Stomach (tissue), 4 donors: Measurements from ENCODE around the gene PARP8.

ENCODE experiments used
- CTCF ChIP-seq, 7 experiments: fragments of 450-650 bp in 4 of 7; fragments of 200-600 bp in 3 of 7; sonication (generic) in 3 of 7; IDR thresholded peaks; one replicate each; pipeline ENCODE4 v1.5.1; 2016 to 2019; ENCODE audit warnings: antibody characterized with exemption in 7 of 7, control low read depth in 2 of 7, mild to moderate bottlenecking in 1 of 7
- POLR2AphosphoS5 ChIP-seq, 3 donors: sonication (generic); formaldehyde crosslinking; IDR thresholded peaks; one replicate each; pipeline ENCODE4 v1.6.1; 2016; ENCODE audit warnings: antibody characterized with exemption in 3 of 3

DNA sequence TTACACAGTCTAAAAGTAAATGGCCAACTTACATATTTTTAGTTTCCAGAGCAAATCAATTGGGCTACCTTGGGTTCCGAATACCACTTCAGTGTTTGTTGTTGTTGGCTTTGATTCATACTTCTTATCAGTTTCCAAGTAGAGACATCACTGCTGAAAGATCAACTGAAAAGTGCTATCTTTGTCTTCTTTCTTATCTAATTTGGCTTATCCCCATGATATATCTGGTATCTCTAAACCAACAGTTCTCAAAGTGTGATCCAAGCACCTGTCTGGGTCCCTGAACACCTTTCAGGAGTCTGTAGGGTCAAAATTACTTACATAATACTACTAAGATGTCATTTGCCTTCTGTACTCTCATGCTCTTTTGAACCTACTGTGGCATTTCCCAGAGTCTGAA lies 200.0 kb downstream of the PARP8 start:
- TF ChIP-seq CTCF (IDR thresholded peaks at IDR 0.05) (no peak), POLR2AphosphoS5 (IDR thresholded peaks at IDR 0.05) (no peak)
